Measurements from ENCODE around the gene CNN1. TPM values are rescaled to one million over a fixed set of nuclear protein-coding genes. Genes with fewer than 3 reads are reported as not detected.
A peak's percentile ranks its signal among the peaks of the same experiment; 100 is the strongest.

The CNN1 gene
- total RNA-seq = 8.1 and 9.9 TPM in 2 replicates
- long read RNA-seq = 0 reads

DNA sequence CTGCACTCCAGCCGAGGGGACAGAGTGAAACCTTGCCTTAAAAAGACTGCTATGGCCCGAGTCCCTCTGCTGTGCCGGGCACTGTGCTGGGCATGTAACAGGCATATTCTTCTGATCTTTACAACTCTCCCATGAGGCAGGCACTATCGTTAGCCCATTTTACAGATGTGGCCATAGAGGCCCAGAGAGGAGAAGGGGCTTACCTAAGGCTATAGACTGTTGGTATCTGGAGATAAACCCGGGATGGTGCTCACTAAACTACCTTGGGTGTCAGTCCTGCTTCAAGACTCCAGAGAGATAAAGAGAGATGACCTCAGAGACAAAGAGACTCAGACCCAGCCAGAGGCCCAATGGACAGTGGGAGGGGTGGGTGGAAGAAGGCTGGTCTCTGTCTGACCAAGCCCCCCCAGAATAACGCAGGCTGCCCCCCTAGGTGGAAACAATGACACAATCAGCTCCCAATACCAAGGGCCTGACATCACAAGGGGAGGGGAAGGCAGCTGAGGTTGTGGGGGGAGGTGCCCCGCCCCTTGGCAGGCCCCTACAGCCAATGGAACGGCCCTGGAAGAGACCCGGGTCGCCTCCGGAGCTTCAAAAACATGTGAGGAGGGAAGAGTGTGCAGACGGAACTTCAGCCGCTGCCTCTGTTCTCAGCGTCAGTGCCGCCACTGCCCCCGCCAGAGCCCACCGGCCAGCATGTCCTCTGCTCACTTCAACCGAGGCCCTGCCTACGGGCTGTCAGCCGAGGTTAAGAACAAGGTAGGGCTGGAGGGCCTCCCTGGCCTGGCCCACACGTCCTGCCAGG is at the start of gene CNN1:
TSS of gene CNN1 (plus strand) at position 620 of the 805 bp plus-strand sequence. CDS start at position 697, 77 bp downstream.
- peak within 1 kb of the TSS; percentile 55 for H3K4me3 Mint-ChIP-seq (ENCODE audit: unreplicated experiment)
- no peak for DNase-seq (ENCODE audit: extremely low spot score, unreplicated experiment)
- no peaks in the 10 kb centered on the region for H3K36me3 Mint-ChIP-seq (ENCODE audit: unreplicated experiment)
- no peaks in the 10 kb centered on the region for H3K27me3 Mint-ChIP-seq (ENCODE audit: unreplicated experiment)
- peaks cover 24% of the 10 kb centered on the region for H3K4me1 Mint-ChIP-seq (ENCODE audit: unreplicated experiment)
- peak within 1 kb of the TSS; percentile 72 for H3K27ac Mint-ChIP-seq (ENCODE audit: unreplicated experiment)
- TF ChIP-seq, protein P1, sequence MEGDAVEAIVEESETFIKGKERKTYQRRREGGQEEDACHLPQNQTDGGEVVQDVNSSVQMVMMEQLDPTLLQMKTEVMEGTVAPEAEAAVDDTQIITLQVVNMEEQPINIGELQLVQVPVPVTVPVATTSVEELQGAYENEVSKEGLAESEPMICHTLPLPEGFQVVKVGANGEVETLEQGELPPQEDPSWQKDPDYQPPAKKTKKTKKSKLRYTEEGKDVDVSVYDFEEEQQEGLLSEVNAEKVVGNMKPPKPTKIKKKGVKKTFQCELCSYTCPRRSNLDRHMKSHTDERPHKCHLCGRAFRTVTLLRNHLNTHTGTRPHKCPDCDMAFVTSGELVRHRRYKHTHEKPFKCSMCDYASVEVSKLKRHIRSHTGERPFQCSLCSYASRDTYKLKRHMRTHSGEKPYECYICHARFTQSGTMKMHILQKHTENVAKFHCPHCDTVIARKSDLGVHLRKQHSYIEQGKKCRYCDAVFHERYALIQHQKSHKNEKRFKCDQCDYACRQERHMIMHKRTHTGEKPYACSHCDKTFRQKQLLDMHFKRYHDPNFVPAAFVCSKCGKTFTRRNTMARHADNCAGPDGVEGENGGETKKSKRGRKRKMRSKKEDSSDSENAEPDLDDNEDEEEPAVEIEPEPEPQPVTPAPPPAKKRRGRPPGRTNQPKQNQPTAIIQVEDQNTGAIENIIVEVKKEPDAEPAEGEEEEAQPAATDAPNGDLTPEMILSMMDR (IDR thresholded peaks at IDR 0.05) = no peak
- H3K9me3 Mint-ChIP-seq (ENCODE audit: unreplicated experiment) = no peaks in the 10 kb centered on the region

DNA sequence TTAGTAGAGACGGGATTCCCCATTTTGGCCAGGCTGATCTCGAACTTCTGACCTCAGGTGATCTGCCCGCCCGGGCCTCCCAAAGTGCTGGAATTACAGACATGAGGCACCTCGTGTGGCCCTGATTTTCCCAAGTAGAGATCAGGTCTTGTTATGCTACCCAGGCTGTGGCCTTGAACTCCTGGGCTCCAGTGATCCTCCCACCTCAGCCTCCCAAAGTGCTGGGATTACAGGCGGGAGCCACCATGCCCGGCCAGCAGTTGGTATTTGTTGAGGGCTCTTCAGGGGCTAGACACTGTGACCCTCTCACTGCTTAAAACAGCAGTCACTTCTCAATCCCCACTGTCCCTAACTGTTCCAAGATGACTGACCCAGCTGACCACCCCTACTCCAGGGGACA is 49.3 kb upstream of the CNN1 start:
- peaks cover 10% of the 10 kb centered on the region for H3K36me3 Mint-ChIP-seq (ENCODE audit: unreplicated experiment)
- H3K4me3 Mint-ChIP-seq (ENCODE audit: unreplicated experiment) = no peak overlapping the region
- no peaks in the 10 kb centered on the region for H3K4me1 Mint-ChIP-seq (ENCODE audit: unreplicated experiment)
- no peak for DNase-seq (ENCODE audit: extremely low spot score, unreplicated experiment)
- TF ChIP-seq, protein P1 (IDR thresholded peaks at IDR 0.05) = no peak
- H3K27ac Mint-ChIP-seq (ENCODE audit: unreplicated experiment) = no peak overlapping the region
- H3K9me3 Mint-ChIP-seq (ENCODE audit: unreplicated experiment) = no peaks in the 10 kb centered on the region
- no peaks in the 10 kb centered on the region for H3K27me3 Mint-ChIP-seq (ENCODE audit: unreplicated experiment)

DNA sequence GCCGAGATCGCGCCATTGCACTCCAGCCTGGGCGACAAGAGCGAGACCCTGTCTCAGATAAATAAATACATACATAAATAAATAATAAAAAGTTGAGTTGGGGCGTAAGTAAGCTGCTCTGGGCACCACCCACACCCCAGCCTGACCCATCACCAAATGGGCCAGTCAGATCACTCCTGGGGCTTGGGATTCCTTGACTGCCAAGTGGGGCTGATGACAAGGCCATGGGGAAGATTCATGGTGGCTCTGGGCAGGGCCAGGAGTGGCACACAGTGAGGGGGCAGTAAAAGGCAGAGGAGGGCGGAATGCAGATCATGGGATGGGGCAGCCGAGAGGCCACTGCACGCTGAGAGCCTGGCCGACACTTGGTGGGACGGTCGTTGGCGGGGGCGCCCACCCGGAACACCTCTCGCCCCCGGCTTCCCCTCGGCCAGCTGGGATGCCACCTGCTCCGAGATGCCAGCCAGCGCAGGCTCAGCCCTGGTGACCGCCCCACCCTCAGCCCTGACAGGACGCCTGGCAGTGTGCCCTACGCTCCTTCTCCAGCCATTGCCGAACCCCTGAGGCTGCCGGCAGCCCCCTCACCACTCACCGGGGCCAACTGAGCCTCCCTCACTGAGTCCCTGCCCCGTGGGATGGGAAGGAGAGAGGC is 43.9 kb upstream of the CNN1 start:
- H3K36me3 Mint-ChIP-seq (ENCODE audit: unreplicated experiment) = peaks cover 10% of the 10 kb centered on the region
- H3K4me3 Mint-ChIP-seq (ENCODE audit: unreplicated experiment) = no peak overlapping the region
- TF ChIP-seq, protein P1 (IDR thresholded peaks at IDR 0.05) = no peak
- H3K27me3 Mint-ChIP-seq (ENCODE audit: unreplicated experiment) = no peaks in the 10 kb centered on the region
- H3K9me3 Mint-ChIP-seq (ENCODE audit: unreplicated experiment) = no peaks in the 10 kb centered on the region
- DNase-seq (ENCODE audit: extremely low spot score, unreplicated experiment) = no peak
- H3K4me1 Mint-ChIP-seq (ENCODE audit: unreplicated experiment) = no peaks in the 10 kb centered on the region
- H3K27ac Mint-ChIP-seq (ENCODE audit: unreplicated experiment) = no peak overlapping the region

DNA sequence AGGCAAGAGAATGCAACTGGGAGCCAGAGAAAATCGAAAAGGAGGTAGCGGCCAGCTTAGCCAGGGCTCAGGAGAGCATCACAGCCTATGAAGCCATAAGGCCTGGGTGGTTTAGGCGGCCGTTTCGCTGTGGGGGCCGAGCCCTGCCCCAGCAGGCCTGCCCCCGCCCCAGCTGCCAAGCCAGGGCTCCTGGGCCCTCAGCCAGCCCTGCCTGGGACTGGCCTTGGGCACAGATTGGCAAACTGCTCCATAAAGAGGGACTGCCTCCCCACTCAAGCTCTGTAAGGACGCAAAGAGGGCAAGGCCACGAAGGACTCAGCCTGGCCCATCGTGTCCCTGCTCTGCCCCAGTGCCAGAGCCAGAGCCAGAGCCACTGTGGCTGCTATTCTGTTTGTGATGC is 43.2 kb upstream of the CNN1 start:
- Mint-ChIP-seq H3K27me3 (ENCODE audit: unreplicated experiment) (no peaks in the 10 kb centered on the region), H3K4me1 (ENCODE audit: unreplicated experiment) (no peaks in the 10 kb centered on the region), H3K27ac (ENCODE audit: unreplicated experiment) (no peak overlapping the region), H3K4me3 (ENCODE audit: unreplicated experiment) (no peak overlapping the region), H3K9me3 (ENCODE audit: unreplicated experiment) (no peaks in the 10 kb centered on the region), H3K36me3 (ENCODE audit: unreplicated experiment) (peaks cover 7% of the 10 kb centered on the region)
- TF ChIP-seq, protein P1 (IDR thresholded peaks at IDR 0.05) = no peak
- no peak for DNase-seq (ENCODE audit: extremely low spot score, unreplicated experiment)

DNA sequence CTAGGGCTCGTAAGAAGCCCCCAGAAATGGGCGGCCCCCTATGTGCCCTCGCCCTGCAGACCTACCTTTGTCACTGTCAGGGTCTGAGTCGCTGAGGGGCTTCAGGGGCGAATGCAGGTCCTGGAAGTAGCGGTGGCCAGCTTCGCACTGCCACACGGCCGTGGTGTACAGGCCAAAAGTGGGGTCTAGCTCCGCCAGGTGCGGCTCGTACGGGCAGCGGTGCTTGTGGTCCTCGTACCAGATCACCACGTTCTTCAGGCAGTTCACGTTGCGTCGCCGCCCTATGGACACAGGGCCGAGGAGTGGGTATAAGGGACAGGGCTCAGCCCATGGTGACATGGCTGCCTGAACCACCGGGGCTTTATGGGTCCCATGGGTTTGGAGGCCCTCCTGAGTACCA is 42.8 kb upstream of the CNN1 start:
- Mint-ChIP-seq H3K9me3 (ENCODE audit: unreplicated experiment) (no peaks in the 10 kb centered on the region), H3K27ac (ENCODE audit: unreplicated experiment) (no peak overlapping the region), H3K36me3 (ENCODE audit: unreplicated experiment) (peaks cover 4% of the 10 kb centered on the region), H3K4me1 (ENCODE audit: unreplicated experiment) (no peaks in the 10 kb centered on the region), H3K4me3 (ENCODE audit: unreplicated experiment) (no peak overlapping the region), H3K27me3 (ENCODE audit: unreplicated experiment) (no peaks in the 10 kb centered on the region)
- no peak for DNase-seq (ENCODE audit: extremely low spot score, unreplicated experiment)
- TF ChIP-seq, protein P1 (IDR thresholded peaks at IDR 0.05) = no peak

All from osteocyte (in vitro differentiated cells).